ENCODE measurements around the gene SMARCA2. TPM values are rescaled to one million over a fixed set of nuclear protein-coding genes. Genes with fewer than 3 reads are reported as not detected.

Gene SMARCA2
- total RNA-seq, 1 experiment from 2014 or later: 27.9 TPM

DNA sequence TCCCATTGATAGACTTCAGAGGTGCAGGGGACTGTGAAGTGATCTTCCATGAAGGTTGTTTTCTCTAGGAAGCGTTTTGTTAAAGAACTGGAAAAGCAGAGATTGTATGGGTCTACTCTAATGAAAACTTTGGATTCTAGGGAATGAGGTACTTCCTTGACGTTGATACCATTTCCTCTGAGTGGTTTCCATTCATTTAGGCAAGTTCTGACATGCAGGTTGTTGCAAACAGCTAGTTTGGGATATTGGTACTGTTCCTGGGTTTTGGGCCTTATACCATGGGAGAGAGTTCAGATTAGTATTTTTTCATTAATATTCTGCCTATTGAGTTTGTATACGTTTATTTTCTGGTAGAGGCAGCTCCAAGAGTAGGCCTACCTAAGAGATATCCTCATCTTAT, 25.7 kb downstream of the SMARCA2 start:
- no peaks in the 10 kb centered on the region for H3K79me2 ChIP-seq (ENCODE audit: low read length)
- H3K9me2 ChIP-seq (replicated peaks; ENCODE audit: low read length): no peaks in the 10 kb centered on the region
- ATAC-seq (no peak), DNase-seq (no peak)
- TF ChIP-seq EZH2phosphoT487 (IDR thresholded peaks at IDR 0.05; ENCODE audit: borderline replicate concordance, low read length) (no peak), EZH2 (IDR thresholded peaks at IDR 0.05; ENCODE audit: low read length, unreplicated experiment) (no peak)
- TF ChIP-seq, protein P1, sequence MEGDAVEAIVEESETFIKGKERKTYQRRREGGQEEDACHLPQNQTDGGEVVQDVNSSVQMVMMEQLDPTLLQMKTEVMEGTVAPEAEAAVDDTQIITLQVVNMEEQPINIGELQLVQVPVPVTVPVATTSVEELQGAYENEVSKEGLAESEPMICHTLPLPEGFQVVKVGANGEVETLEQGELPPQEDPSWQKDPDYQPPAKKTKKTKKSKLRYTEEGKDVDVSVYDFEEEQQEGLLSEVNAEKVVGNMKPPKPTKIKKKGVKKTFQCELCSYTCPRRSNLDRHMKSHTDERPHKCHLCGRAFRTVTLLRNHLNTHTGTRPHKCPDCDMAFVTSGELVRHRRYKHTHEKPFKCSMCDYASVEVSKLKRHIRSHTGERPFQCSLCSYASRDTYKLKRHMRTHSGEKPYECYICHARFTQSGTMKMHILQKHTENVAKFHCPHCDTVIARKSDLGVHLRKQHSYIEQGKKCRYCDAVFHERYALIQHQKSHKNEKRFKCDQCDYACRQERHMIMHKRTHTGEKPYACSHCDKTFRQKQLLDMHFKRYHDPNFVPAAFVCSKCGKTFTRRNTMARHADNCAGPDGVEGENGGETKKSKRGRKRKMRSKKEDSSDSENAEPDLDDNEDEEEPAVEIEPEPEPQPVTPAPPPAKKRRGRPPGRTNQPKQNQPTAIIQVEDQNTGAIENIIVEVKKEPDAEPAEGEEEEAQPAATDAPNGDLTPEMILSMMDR (conservative IDR thresholded peaks at IDR 0.05; ENCODE audit: low read depth, low read length): no peak
- no peak overlapping the region for H3K27ac ChIP-seq (ENCODE audit: low read length)
- POLR2A ChIA-PET (ENCODE audit: unreplicated experiment): no interaction called here
- H4K20me1 ChIP-seq (ENCODE audit: low read length): no peaks in the 10 kb centered on the region
- no peak overlapping the region for H3K4me3 ChIP-seq (ENCODE audit: low read length)
- BruUV-seq (replicated peaks): no TSS peak
- no peaks in the 10 kb centered on the region for H3F3A ChIP-seq (ENCODE audit: low read length, unreplicated experiment)
- H3K4me1 ChIP-seq (ENCODE audit: insufficient read depth, low read length): no peaks in the 10 kb centered on the region
- H2AFZ ChIP-seq (ENCODE audit: low read length): no peak overlapping the region
- H3K4me2 ChIP-seq (ENCODE audit: low read length): no peak overlapping the region
- CTCF ChIA-PET: no interaction called here
- no peaks in the 10 kb centered on the region for H3K9me3 ChIP-seq (ENCODE audit: low read length)
- H3K9ac ChIP-seq (ENCODE audit: low read length): no peak overlapping the region
- no peaks in the 10 kb centered on the region for H3K36me3 ChIP-seq (ENCODE audit: low read depth, low read length)
- no peaks in the 10 kb centered on the region for H3K27me3 ChIP-seq (ENCODE audit: low read length)
- intact Hi-C loops (cut with micrococcal nuclease): no loop called here

DNA sequence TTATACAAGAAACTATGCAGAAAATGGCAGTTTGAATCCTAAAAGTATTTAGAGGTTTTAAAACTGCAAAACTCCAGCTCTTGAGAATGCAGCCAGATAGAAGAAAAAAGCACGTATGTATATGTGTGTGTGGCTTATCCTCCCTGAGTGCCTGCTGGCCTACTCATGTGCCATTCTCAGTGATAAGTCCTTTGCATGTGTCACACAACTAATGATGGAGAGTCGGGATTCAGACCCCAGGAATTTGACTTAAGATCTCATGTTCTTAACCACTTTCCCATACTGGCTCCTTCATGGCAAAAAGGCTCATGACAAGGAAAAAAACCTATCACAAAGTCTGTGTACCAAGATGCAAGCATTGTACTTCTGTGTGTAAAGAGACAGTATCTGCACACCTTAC, 26.6 kb downstream of the SMARCA2 start:
- H3K4me1 ChIP-seq (ENCODE audit: insufficient read depth, low read length): no peaks in the 10 kb centered on the region
- ChIA-PET CTCF (no interaction called here), POLR2A (ENCODE audit: unreplicated experiment) (no interaction called here)
- H3K36me3 ChIP-seq (ENCODE audit: low read depth, low read length): no peaks in the 10 kb centered on the region
- no peak overlapping the region for H3K9ac ChIP-seq (ENCODE audit: low read length)
- BruUV-seq (replicated peaks): no TSS peak
- H3K27ac ChIP-seq (ENCODE audit: low read length): no peak overlapping the region
- DNase-seq: no peak
- H3F3A ChIP-seq (ENCODE audit: low read length, unreplicated experiment): no peaks in the 10 kb centered on the region
- no peak overlapping the region for H3K4me2 ChIP-seq (ENCODE audit: low read length)
- intact Hi-C loops (cut with micrococcal nuclease): no loop called here
- H2AFZ ChIP-seq (ENCODE audit: low read length): no peak overlapping the region
- H3K4me3 ChIP-seq (ENCODE audit: low read length): no peak overlapping the region
- no peaks in the 10 kb centered on the region for H3K9me3 ChIP-seq (ENCODE audit: low read length)
- TF ChIP-seq, protein P1 (conservative IDR thresholded peaks at IDR 0.05; ENCODE audit: low read depth, low read length): no peak
- TF ChIP-seq EZH2phosphoT487 (IDR thresholded peaks at IDR 0.05; ENCODE audit: borderline replicate concordance, low read length) (no peak), EZH2 (IDR thresholded peaks at IDR 0.05; ENCODE audit: low read length, unreplicated experiment) (no peak)
- no peaks in the 10 kb centered on the region for H3K79me2 ChIP-seq (ENCODE audit: low read length)
- no peaks in the 10 kb centered on the region for H3K27me3 ChIP-seq (ENCODE audit: low read length)
- no peaks in the 10 kb centered on the region for H3K9me2 ChIP-seq (replicated peaks; ENCODE audit: low read length)
- ATAC-seq: no peak
- no peaks in the 10 kb centered on the region for H4K20me1 ChIP-seq (ENCODE audit: low read length)

DNA sequence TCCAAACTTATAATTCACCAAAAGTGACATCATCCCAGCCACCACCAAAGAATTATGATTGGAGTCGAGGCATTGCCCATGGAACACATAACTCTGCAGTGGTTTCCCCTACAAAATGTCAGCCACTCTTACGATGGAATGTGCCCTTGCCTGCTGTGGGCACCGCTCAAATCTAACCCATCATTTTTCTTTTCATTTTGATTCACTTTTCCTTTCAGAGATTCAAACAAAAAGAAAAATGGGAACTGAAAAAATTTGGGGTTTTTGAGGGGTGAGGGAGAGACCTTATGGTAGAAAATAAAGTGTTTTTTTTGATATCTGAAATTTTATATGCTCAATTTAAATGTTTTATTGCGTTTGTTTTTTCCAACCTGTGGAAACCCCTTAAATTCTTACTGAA, 28.1 kb downstream of the SMARCA2 start:
- Histone ChIP-seq H3K4me3 (ENCODE audit: low read length) (no peak overlapping the region), H3K36me3 (ENCODE audit: low read depth, low read length) (no peaks in the 10 kb centered on the region), H3K79me2 (ENCODE audit: low read length) (no peaks in the 10 kb centered on the region), H3K4me2 (ENCODE audit: low read length) (no peak overlapping the region), H3K27ac (ENCODE audit: low read length) (no peak overlapping the region), H3K4me1 (ENCODE audit: insufficient read depth, low read length) (no peaks in the 10 kb centered on the region), H2AFZ (ENCODE audit: low read length) (no peak overlapping the region), H3K9me2 (replicated peaks; ENCODE audit: low read length) (no peaks in the 10 kb centered on the region), H3K9ac (ENCODE audit: low read length) (no peak overlapping the region), H3K27me3 (ENCODE audit: low read length) (no peaks in the 10 kb centered on the region), H4K20me1 (ENCODE audit: low read length) (no peaks in the 10 kb centered on the region), H3K9me3 (ENCODE audit: low read length) (no peaks in the 10 kb centered on the region), H3F3A (ENCODE audit: low read length, unreplicated experiment) (no peaks in the 10 kb centered on the region)
- intact Hi-C loops (cut with micrococcal nuclease): no loop called here
- ChIA-PET POLR2A (ENCODE audit: unreplicated experiment) (no interaction called here), CTCF (no interaction called here)
- BruUV-seq (replicated peaks): no TSS peak
- ATAC-seq: no peak
- DNase-seq: no peak
- TF ChIP-seq, protein P1 (conservative IDR thresholded peaks at IDR 0.05; ENCODE audit: low read depth, low read length): no peak
- TF ChIP-seq EZH2 (IDR thresholded peaks at IDR 0.05; ENCODE audit: low read length, unreplicated experiment) (no peak), EZH2phosphoT487 (IDR thresholded peaks at IDR 0.05; ENCODE audit: borderline replicate concordance, low read length) (no peak)

Measured in PC-3 (cell line).